Testis (tissue), 3 donors: Measurements from ENCODE around the gene CACNG3. TPM values are rescaled to one million over a fixed set of nuclear protein-coding genes. Genes with fewer than 3 reads are reported as not detected.

ENCODE experiments used
- DNase-seq: peaks from one replicate; pipeline ENCODE4 v3.0.0-alpha.2; 2019
- H3K27ac ChIP-seq, 2 donors: fragments of 200-600 bp; sonication (generic); one replicate each; pipeline ENCODE4 v1.5.1; 2019
- H3K27me3 ChIP-seq: fragments of 200-600 bp; sonication (generic); one replicate; pipeline ENCODE4 v1.5.1; 2019
- H3K36me3 ChIP-seq: fragments of 200-600 bp; sonication (generic); one replicate; pipeline ENCODE4 v1.5.1; 2017; ENCODE audit warnings: low read depth; ENCODE audit errors: missing control alignments
- H3K4me1 ChIP-seq: fragments of 200-600 bp; sonication (generic); one replicate; pipeline ENCODE4 v1.5.1; 2019
- H3K4me3 ChIP-seq, 2 donors: fragments of 200-600 bp; sonication (generic); one replicate each; pipeline ENCODE4 v1.5.1; 2017 to 2019
- H3K9me3 ChIP-seq: fragments of 200-600 bp; sonication (generic); one replicate; pipeline ENCODE4 v1.5.1; 2017
- CTCF ChIP-seq, 3 experiments: fragments of 450-650 bp in 2 of 3; fragments of 200-600 bp in 1 of 3; sonication (generic) in 1 of 3; IDR thresholded peaks; one replicate each; pipeline ENCODE4 v1.5.1; 2016 to 2019; ENCODE audit warnings: antibody characterized with exemption in 3 of 3, mild to moderate bottlenecking in 2 of 3, moderate library complexity in 1 of 3
- POLR2A ChIP-seq: fragments of 450-650 bp; IDR thresholded peaks from one replicate; pipeline ENCODE4 v1.6.1; 2017; ENCODE audit warnings: antibody characterized with exemption, mild to moderate bottlenecking, moderate library complexity
- WGBS, 2 donors: methylation state at CpG; one replicate each; pipeline ENCODE4 v1.1.5; 2018; 5-methylcytosine and 5-hydroxymethylcytosine counted together
- intact Hi-C: fragments of 100-400 bp; cut with DNase I; formaldehyde crosslinking; loops from one replicate; pipeline ENCODE4 v1.15.1; 2023; ENCODE audit warnings: low total_unique reads
- polyA plus RNA-seq: library from polyadenylated mRNA; stranded (reverse); fragments of 350-450 nt; fragmentation: Illumina TruSeq; extraction: RNeasy Lipid Tissue Mini Kit (QIAGEN cat#74804); gene quantifications from one replicate; pipeline ENCODE4 v1.2.3, GENCODE V29; 2014; ENCODE audit warnings: low read depth, low replicate concordance; ENCODE audit not compliant: insufficient read depth
- total RNA-seq, 2 donors: library from RNA; depleted of rRNA; stranded (reverse); fragments of >200 nt; gene quantifications; one replicate each; pipeline ENCODE4 v1.2.3, GENCODE V29; 2016

The CACNG3 gene
- total and polyA plus RNA-seq, 3 donors from 2014 or later, result 0.06 to 0.32 TPM; not detected in 1

- WGBS, 2 donors, result 79 to 80% methylated on average over 7 of the region's 7 CpGs
- Histone ChIP-seq H3K4me1 (no peaks in the 10 kb centered on the region), H3K27me3 (no peaks in the 10 kb centered on the region), H3K9me3 (no peaks in the 10 kb centered on the region), H3K27ac (no peak overlapping the region), H3K36me3 (no peaks in the 10 kb centered on the region), H3K4me3 (no peak overlapping the region)
- intact Hi-C loops, result no loop called here
- DNase-seq, result no peak
- TF ChIP-seq CTCF (IDR thresholded peaks at IDR 0.05) (no peak), POLR2A (no peak)
Measured at GRCh38 chr16:24364596-24364995, 108.5 kb downstream of the CACNG3 start.

GRCh38 chr16:24367186-24367710 is 111.1 kb downstream of the CACNG3 start:
- Histone ChIP-seq H3K4me1 (no peaks in the 10 kb centered on the region), H3K27me3 (no peaks in the 10 kb centered on the region), H3K9me3 (no peaks in the 10 kb centered on the region), H3K36me3 (no peaks in the 10 kb centered on the region), H3K4me3 (no peak overlapping the region), H3K27ac (no peak overlapping the region)
- no peak for DNase-seq
- intact Hi-C loops, result no loop called here
- no peak for TF ChIP-seq POLR2A
- no peak for TF ChIP-seq CTCF (IDR thresholded peaks at IDR 0.05)
- WGBS, 2 donors, result 51 to 60% methylated on average over 5 of the region's 5 CpGs

- no peaks in the 10 kb centered on the region for H3K9me3 ChIP-seq
Measured at GRCh38 chr16:24372824-24373223, 116.7 kb downstream of the CACNG3 start.

GRCh38 chr16:24378999-24379398 is 122.9 kb downstream of the CACNG3 start:
- no peaks in the 10 kb centered on the region for H3K27me3 ChIP-seq
- no peak overlapping the region for H3K27ac ChIP-seq
- TF ChIP-seq POLR2A (no peak), CTCF (IDR thresholded peaks at IDR 0.05) (no peak)
- H3K36me3 ChIP-seq, result no peaks in the 10 kb centered on the region
- no peak overlapping the region for H3K4me3 ChIP-seq
- no peak for DNase-seq
- 33 to 41% methylated on average over 2 of the region's 2 CpGs for WGBS, 2 donors
- intact Hi-C loops, result no loop called here
- no peaks in the 10 kb centered on the region for H3K4me1 ChIP-seq
- no peaks in the 10 kb centered on the region for H3K9me3 ChIP-seq

More at GRCh38 chr16:24372824-24373223, 116.7 kb downstream of the CACNG3 start:
- Histone ChIP-seq H3K27ac (no peak overlapping the region), H3K36me3 (no peaks in the 10 kb centered on the region), H3K4me3 (no peak overlapping the region), H3K4me1 (no peaks in the 10 kb centered on the region), H3K27me3 (no peaks in the 10 kb centered on the region)
- DNase-seq, result no peak
- TF ChIP-seq CTCF (IDR thresholded peaks at IDR 0.05) (no peak), POLR2A (no peak)
- intact Hi-C loops, result no loop called here
- 91 to 93% methylated on average over 5 of the region's 5 CpGs for WGBS, 2 donors

GRCh38 chr16:24381470-24382118 is 125.5 kb downstream of the CACNG3 start:
- 56 to 65% methylated on average over 2 of the region's 2 CpGs for WGBS, 2 donors
- intact Hi-C loops, result no loop called here
- H3K9me3 ChIP-seq, result no peaks in the 10 kb centered on the region

More at GRCh38 chr16:24381470-24382118, 125.5 kb downstream of the CACNG3 start:
- H3K36me3 ChIP-seq, result no peaks in the 10 kb centered on the region
- TF ChIP-seq CTCF (IDR thresholded peaks at IDR 0.05) (no peak), POLR2A (no peak)
- no peak overlapping the region for H3K27ac ChIP-seq
- no peaks in the 10 kb centered on the region for H3K27me3 ChIP-seq
- H3K4me3 ChIP-seq, result no peak overlapping the region
- DNase-seq, result no peak
- H3K4me1 ChIP-seq, result no peaks in the 10 kb centered on the region
